Measurements from ENCODE around the gene STRAP. TPM values are rescaled to one million over a fixed set of nuclear protein-coding genes. Genes with fewer than 3 reads are reported as not detected.

STRAP gene
- polyA plus RNA-seq, 1 of the 3 experiments (the other 2 are of a cell fraction) = 85.6 TPM

DNA sequence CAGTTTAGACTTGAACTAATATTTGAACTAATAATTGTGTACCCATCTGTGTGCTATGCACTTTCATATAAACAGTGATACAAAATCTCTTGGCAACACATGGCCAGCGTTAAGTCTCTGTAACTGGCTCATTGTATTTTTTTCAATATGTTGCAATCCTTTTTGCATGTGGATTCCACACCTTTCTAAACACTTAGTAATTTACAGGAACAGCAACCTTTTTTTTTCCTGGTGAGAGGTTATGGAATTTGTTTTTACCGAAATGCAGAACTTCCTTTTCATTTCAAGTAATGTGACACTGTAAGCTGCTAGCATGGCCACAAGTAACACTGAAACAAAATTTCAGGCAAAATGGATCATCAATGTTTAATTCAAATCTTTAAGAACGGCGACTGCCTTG is 47.6 kb upstream of the STRAP start (continued):
- TF ChIP-seq YY1 (IDR thresholded peaks at IDR 0.05; ENCODE audit: low read depth) (no peak), EZH2phosphoT487 (IDR thresholded peaks at IDR 0.05; ENCODE audit: borderline replicate concordance, low read depth) (no peak), TAF1 (IDR thresholded peaks at IDR 0.05; ENCODE audit: borderline replicate concordance, low read depth, low read length) (no peak), SMC3 (IDR thresholded peaks at IDR 0.05; ENCODE audit: low read depth, low read length) (no peak), POLR2AphosphoS5 (IDR thresholded peaks at IDR 0.05; ENCODE audit: low read depth, low read length) (no peak), REST (IDR thresholded peaks at IDR 0.05; ENCODE audit: low read depth, low read length) (no peak), RFX5 (IDR thresholded peaks at IDR 0.05; ENCODE audit: low read length) (no peak), RAD21 (IDR thresholded peaks at IDR 0.05; ENCODE audit: low read length) (no peak), TCF12 (IDR thresholded peaks at IDR 0.05) (no peak)
- TF ChIP-seq, protein P1, sequence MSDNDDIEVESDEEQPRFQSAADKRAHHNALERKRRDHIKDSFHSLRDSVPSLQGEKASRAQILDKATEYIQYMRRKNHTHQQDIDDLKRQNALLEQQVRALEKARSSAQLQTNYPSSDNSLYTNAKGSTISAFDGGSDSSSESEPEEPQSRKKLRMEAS (IDR thresholded peaks at IDR 0.05; ENCODE audit: low read depth) = no peak

GRCh38 chr12:15837141-15837790 is 44.9 kb upstream of the STRAP start:
- H4K20me1 ChIP-seq (ENCODE audit: insufficient read depth) = no peaks in the 10 kb centered on the region
- H3K4me3 ChIP-seq (ENCODE audit: low read depth in 2 of 2, low read length in 1 of 2) = no peak overlapping the region
- no peaks in the 10 kb centered on the region for H3K27me3 ChIP-seq (ENCODE audit: insufficient read depth)
- no peak for TF ChIP-seq CHD2 (IDR thresholded peaks at IDR 0.05; ENCODE audit: low read length, partially characterized antibody)
- TF ChIP-seq SMC3 (IDR thresholded peaks at IDR 0.05; ENCODE audit: low read depth, low read length) = no peak
- TF ChIP-seq TEAD4 (IDR thresholded peaks at IDR 0.05; ENCODE audit: borderline replicate concordance, insufficient read depth) = no peak
- no peak for TF ChIP-seq USF1 (IDR thresholded peaks at IDR 0.05; ENCODE audit: borderline replicate concordance, low read depth)
- no peak for TF ChIP-seq SIN3A (IDR thresholded peaks at IDR 0.05; ENCODE audit: borderline replicate concordance, low read depth, low read length)
- no peak for TF ChIP-seq GABPA (IDR thresholded peaks at IDR 0.05; ENCODE audit: low read depth)
- TF ChIP-seq RFX5 (IDR thresholded peaks at IDR 0.05; ENCODE audit: low read length) = no peak
- DNase-seq = no peak
- H2AFZ ChIP-seq (ENCODE audit: low read depth) = peak overlapping the region; percentile 26; the same call in 1 of the 2 replicates
- CTCF ChIA-PET = no interaction called here
- POLR2A ChIA-PET = no interaction called here
- peaks cover 7% of the 10 kb centered on the region for H3F3A ChIP-seq (replicated peaks; ENCODE audit: insufficient read depth)
- 68% methylated on average over 5 of the region's 5 CpGs for WGBS (ENCODE audit: low lambda C conversion rate)
- peaks cover 0 to 6% of the 10 kb centered on the region in 2 experiments; a peak in 1 of 4 replicates for H3K4me1 ChIP-seq (ENCODE audit: control insufficient read depth in 1 of 2, insufficient read depth in 2 of 2, low read depth in 1 of 2, low read length in 1 of 2)
- no peaks in the 10 kb centered on the region for H3K9me2 ChIP-seq
- H3K27ac ChIP-seq (ENCODE audit: low read depth in 2 of 2, low read length in 1 of 2) = peak overlapping the region in 1 of 2 experiments; percentile 46; a peak in 2 of 4 replicates
- no peaks in the 10 kb centered on the region for H3K79me2 ChIP-seq (ENCODE audit: insufficient read depth)
- H3K4me2 ChIP-seq = no peak overlapping the region
- no peaks in the 10 kb centered on the region for H3K36me3 ChIP-seq (replicated peaks in 1 of 2; ENCODE audit: control insufficient read depth in 1 of 2, insufficient read depth in 2 of 2, low read length in 1 of 2)
- no peak overlapping the region for H3K9ac ChIP-seq
- H3K9me3 ChIP-seq = no peaks in the 10 kb centered on the region

All from SK-N-SH (cell line).